Measurements from ENCODE around the gene CMBL.

Gene CMBL

DNA sequence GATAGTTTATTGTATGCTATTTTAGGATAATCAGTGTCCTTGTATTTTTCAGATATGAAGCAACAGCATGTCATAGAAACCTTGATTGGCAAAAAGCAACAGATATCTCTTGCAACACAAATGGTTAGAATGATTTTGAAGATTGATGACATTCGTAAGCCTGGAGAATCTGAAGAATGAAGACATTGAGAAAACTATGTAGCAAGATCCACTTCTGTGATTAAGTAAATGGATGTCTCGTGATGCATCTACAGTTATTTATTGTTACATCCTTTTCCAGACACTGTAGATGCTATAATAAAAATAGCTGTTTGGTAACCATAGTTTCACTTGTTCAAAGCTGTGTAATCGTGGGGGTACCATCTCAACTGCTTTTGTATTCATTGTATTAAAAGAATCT, 43.1 kb downstream of the CMBL start:
- TF ChIP-seq, protein P1, sequence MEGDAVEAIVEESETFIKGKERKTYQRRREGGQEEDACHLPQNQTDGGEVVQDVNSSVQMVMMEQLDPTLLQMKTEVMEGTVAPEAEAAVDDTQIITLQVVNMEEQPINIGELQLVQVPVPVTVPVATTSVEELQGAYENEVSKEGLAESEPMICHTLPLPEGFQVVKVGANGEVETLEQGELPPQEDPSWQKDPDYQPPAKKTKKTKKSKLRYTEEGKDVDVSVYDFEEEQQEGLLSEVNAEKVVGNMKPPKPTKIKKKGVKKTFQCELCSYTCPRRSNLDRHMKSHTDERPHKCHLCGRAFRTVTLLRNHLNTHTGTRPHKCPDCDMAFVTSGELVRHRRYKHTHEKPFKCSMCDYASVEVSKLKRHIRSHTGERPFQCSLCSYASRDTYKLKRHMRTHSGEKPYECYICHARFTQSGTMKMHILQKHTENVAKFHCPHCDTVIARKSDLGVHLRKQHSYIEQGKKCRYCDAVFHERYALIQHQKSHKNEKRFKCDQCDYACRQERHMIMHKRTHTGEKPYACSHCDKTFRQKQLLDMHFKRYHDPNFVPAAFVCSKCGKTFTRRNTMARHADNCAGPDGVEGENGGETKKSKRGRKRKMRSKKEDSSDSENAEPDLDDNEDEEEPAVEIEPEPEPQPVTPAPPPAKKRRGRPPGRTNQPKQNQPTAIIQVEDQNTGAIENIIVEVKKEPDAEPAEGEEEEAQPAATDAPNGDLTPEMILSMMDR (IDR thresholded peaks at IDR 0.05; ENCODE audit: insufficient read depth, low read depth, low read length, missing control alignments) = no peak

DNA sequence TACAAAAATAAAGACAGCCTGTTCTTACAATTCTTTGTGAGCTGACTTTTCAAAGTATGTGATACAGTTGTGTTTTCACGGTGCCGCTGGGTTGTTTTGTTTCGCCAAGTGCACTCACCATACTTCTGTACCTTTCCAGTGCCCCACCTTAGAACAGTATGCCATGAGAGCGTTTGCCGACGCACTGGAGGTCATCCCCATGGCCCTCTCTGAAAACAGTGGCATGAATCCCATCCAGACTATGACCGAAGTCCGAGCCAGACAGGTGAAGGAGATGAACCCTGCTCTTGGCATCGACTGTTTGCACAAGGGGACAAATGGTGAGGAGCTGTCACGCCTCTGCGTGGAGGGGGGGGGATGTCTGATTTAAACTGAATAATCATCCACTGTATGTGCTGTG, 44.7 kb downstream of the CMBL start:
- H3K4me3 ChIP-seq (ENCODE audit: low read depth, low read length) = no peak overlapping the region
- no peak for DNase-seq (ENCODE audit: low read depth)
- TF ChIP-seq, protein P1 (IDR thresholded peaks at IDR 0.05; ENCODE audit: insufficient read depth, low read depth, low read length, missing control alignments) = no peak

More for the DNA sequence above, 43.1 kb downstream of the CMBL start:
- no peak for DNase-seq (ENCODE audit: low read depth)
- no peak overlapping the region for H3K4me3 ChIP-seq (ENCODE audit: low read depth, low read length)

DNA sequence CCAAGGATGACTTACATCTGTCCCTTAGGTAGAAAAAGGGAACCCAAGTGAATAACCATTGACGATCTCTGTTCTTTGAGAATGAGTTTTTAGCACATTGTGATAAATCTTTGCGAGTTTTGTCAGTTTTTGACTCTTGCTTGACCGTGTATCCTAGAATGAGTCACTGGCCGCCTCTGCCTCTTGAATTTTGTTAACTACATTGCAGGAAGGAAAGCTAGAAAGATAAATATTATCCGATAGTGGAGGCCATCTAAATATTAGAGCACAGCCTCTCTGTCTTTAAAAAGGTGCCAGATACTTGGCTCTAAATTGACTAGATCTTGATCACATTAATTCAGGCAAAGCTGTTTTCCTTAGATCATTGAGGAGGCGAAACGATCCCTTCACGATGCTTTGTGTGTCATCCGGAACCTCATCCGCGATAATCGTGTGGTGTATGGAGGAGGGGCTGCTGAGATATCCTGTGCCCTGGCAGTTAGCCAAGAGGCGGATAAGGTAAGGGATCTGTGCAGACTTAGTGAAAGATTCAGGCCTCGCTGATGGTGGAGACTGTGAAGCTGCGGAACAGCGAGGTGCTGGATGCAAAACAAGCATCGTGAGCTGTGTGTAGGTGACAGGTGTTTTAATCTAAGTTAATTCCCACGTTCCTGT, 45.5 kb downstream of the CMBL start:
- no peak overlapping the region for H3K4me3 ChIP-seq (ENCODE audit: low read depth, low read length)
- no peak for DNase-seq (ENCODE audit: low read depth)
- TF ChIP-seq, protein P1 (IDR thresholded peaks at IDR 0.05; ENCODE audit: insufficient read depth, low read depth, low read length, missing control alignments) = no peak

DNA sequence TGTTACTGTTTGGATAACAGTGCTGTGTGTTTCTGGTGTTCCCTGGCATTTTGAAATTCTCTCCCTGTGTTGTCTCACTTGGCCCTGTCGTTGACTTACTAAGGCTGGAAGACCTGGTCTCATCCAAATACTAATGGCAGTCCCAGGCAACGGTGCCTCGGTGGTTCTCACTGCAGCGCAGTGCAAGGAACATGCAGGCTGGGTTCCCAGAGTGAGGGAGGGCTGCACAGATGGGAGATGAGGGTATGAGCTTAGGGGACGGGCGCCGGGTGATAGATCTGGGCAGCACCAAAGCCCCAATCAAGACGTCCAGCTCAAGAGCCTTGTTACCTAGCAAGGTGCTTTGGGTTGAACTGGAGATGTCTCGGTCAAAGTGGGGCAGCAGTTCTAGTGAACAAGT, 46.6 kb downstream of the CMBL start:
- no peak overlapping the region for H3K4me3 ChIP-seq (ENCODE audit: low read depth, low read length)
- TF ChIP-seq, protein P1 (IDR thresholded peaks at IDR 0.05; ENCODE audit: insufficient read depth, low read depth, low read length, missing control alignments) = no peak
- no peak for DNase-seq (ENCODE audit: low read depth)

DNA sequence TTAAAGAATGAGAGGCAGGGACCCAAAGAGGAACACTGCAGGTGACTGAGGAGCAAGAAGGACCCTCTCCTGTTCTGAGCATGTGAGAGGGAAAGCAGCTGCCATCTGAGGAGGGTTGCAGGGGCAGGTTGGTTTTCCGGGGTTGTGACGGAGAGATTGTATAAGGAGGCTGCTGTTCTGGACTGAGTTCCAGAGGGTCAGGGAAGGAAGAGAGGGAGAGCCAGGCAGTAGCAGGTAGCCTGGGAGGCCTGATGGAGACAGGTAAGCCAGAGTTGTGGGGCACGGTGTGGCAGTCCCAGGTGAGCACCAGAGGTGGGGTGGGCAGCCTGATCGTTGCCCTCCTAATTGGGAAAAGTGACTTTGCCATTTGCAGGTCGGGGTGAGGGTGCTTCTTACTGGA, 47.8 kb downstream of the CMBL start:
- TF ChIP-seq, protein P1 (IDR thresholded peaks at IDR 0.05; ENCODE audit: insufficient read depth, low read depth, low read length, missing control alignments) = no peak

DNA sequence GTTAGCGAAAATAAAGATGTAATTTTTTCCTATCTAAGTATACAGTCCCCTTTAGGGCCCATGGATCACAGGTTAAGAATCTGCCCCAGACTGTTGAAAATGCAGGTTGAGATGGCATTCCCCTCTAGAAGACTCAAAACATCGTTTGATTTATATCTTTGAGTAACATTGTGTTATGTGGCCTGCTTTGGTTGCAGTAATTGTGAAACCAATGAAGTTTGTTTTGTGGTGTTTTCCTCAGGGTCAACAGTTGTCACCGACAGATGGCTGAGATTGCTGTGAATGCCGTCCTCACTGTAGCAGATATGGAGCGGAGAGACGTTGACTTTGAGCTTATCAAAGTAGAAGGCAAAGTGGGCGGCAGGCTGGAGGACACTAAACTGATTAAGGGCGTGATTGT, 49.8 kb downstream of the CMBL start:
- DNase-seq (ENCODE audit: low read depth) = no peak
- TF ChIP-seq, protein P1 (IDR thresholded peaks at IDR 0.05; ENCODE audit: insufficient read depth, low read depth, low read length, missing control alignments) = no peak
- no peak overlapping the region for H3K4me3 ChIP-seq (ENCODE audit: low read depth, low read length)

More for the DNA sequence above, 47.8 kb downstream of the CMBL start:
- no peak for DNase-seq (ENCODE audit: low read depth)
- no peak overlapping the region for H3K4me3 ChIP-seq (ENCODE audit: low read depth, low read length)

DNA sequence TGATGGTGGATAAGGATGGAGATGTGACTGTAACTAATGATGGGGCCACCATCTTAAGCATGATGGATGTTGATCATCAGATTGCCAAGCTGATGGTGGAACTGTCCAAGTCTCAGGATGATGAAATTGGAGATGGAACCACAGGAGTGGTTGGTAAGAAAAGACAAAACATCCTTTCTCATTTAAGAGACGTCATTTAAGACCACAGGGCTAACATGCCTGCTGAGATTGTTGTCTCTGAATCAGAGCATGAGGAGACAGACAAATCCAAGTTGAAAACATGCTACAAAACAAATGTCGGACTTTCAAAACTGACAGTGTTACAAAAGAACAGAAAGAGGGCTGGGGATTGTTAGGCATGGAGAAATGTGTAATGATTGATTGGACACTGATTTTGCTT, 53.0 kb downstream of the CMBL start:
- no peak overlapping the region for H3K4me3 ChIP-seq (ENCODE audit: low read depth, low read length)
- TF ChIP-seq, protein P1 (IDR thresholded peaks at IDR 0.05; ENCODE audit: insufficient read depth, low read depth, low read length, missing control alignments) = no peak
- no peak for DNase-seq (ENCODE audit: low read depth)
